SW 1271 (cell line): ENCODE measurements around the gene RS1.

Experiments
- DNase-seq, 2 experiments: peaks; one replicate each; lab custom pipeline; 2025; lab: John Stamatoyannopoulos, UW

RS1 gene

GRCh38 chrX:18672008-18672407, at the start of gene RS1:
Gene RS1, minus strand, starts transcription at chrX:18672108. Its CDS starts 40 bp downstream, at chrX:18672068.
- no peak for DNase-seq

DNA sequence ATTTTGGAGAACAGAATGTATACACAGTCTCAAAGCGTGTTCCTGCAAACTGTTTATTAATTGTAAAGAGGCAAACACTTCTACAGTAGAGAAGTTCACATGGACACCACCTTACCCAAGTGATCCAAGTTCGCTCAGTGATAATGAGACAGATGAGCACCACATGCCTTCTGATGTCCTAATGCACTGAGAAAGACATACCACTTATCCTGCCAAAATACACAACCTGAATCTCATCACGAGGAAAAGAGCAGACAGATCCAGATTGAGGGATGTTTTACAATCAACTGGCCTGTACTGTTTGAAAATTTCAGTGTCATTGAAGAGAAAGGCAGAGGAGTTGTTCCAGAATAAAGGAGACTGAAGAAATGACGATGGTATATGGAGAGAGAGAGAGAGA, 47.9 kb upstream of the RS1 start:
- no peak for DNase-seq

GRCh38 chrX:18714910-18715309, 43.0 kb upstream of the RS1 start:
- no peak for DNase-seq

DNA sequence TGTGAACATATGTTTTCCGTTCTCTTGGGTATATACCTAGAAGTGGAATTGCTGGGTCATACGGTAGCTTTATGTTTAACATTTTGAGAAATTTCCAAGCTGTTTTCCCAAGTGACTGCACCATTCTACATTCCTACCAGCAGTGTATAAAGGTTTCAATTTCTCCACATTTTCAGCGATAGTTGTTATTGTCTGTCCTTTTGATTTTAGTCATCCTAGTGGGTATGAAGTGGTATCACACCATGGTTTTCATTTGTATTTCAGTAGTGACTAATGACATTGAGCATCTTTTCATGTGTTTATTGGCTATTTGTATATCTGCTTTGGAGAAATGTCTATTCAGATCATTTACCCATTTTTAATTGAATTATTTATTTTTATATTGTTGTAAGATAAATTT, 37.9 kb upstream of the RS1 start:
- DNase-seq: no peak

DNA sequence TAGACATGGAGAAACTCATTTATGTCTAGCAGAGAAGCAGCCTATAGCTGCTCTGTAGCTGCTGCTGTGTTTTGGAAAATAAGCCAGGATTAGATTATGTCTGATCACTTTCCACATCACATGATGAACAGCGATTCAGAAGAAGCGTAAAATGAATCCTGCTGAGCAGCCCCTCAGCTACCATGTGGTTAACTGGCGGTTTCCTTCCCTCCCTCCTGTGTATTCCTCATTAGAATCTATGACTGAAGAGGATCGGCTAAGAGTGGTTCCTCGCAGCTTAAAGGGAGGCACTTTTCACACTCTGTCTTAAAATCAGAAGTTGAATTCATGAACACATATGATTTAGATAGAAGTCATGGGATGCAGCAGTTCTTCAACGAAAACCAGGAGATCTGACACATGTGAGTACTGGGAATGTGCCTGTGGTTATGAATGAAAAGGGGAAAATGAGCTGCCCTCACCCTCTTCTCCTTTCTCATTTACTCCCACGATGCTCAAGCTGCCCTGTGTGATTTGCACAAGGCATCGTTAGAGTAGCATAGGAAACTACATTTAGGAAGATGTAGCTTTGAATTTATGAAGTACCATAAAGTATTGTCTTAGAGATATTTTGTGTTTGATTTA, 35.6 kb upstream of the RS1 start, which contains the start of gene PPEF1:
Gene PPEF1 (plus strand): TSS at position 220 of the 624 bp plus-strand sequence. CDS start 136 bp downstream, at position 356.
- DNase-seq: no peak

GRCh38 chrX:18702362-18703195, 30.7 kb upstream of the RS1 start:
- DNase-seq: no peak

DNA sequence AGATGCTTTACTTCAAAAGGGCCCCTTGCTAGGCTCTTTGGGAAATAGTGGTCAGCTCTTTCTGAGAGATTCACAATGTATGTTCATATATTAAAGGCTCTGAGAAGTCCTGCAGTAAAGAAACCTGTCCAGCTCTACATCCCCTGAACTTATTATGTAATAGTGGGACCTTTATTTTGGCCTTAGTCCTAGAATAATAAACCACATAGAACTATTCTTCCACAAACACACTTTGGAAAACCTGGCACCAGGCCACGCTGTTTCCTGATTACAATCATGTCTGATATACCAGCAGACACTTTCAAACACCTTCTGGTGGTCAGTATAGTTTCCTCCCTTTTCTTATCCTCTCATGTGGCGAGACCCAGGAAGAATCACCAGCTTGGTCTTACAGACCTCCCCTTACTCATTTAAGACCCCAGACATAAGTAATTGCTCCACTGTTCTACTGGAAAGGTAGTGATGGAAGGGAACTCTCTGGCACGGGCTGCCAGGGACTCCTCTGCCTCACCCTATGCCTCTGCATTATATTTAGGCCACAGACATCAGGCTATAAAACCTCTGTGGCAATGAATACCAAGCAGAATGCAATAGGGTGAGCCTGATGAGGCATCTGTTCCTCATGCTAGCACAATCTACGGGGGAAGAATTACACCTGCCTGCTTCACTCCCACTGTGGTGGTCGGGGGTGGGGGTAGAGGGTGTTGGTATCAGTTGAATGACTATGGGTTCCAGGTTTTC, 29.9 kb upstream of the RS1 start:
- DNase-seq: no peak

GRCh38 chrX:18698737-18699650, 27.1 kb upstream of the RS1 start:
- no peak for DNase-seq

DNA sequence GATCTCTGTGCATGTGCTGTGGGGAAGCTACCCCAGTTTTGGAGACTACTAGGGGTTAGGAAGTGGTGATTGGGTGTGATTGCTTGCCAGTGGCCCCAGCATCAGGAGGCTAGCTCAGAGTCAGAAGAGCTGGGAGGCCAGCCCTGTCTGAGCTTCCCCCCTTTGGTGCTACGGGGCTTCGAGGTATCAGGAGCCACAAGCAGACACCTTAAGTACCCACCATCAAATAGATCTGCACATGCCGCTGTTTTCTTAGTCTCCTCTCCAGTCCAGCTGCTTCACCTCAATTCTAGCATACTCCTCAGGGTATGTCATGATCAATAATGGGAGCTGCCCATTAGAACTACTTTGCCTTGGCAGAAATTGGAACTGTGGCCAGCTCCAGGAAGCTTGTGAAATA, 24.7 kb upstream of the RS1 start:
- DNase-seq: no peak

DNA sequence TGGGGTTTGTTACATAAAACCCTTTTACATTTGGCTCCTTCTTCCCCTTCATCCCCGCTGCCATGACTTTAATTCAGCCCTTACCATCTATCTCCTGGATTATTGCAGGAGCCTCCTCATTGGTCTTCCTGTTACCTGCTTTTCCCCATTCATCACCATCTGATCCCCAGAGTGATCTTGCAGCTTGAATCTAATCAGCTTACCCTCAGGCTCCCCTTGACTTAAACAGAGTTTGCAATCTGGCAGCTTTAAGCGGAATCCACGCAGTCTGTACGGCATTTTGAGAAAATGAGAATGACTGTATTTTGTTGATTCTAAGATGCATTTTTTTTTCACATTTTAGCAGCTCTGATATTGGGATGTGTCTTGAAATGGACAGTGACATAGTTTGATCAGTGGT, 20.6 kb upstream of the RS1 start:
- DNase-seq: no peak

- no peak for DNase-seq
Measured at GRCh38 chrX:18691431-18691830, 19.5 kb upstream of the RS1 start.

- DNase-seq: no peak
Measured at GRCh38 chrX:18687856-18688495, 16.1 kb upstream of the RS1 start.

DNA sequence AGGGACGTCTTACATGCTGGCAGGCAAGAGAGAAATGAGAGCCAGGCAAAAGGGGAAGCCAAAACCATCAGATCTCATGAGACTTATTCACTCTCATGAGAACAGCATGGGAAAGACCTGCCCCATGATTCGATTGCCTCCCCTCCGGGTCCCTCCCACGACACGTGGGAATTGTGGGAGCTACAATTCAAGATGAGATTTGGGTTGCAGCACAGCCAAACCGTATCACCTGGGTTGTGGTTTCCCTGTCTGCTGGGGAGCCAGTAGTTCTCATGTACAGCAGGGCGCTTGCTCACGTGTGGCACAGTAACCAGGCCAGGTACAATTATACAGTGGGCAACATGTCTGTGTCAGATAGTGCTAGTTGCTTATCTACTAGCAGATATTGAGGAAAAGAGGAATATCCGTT, 11.1 kb upstream of the RS1 start:
- DNase-seq: no peak

DNA sequence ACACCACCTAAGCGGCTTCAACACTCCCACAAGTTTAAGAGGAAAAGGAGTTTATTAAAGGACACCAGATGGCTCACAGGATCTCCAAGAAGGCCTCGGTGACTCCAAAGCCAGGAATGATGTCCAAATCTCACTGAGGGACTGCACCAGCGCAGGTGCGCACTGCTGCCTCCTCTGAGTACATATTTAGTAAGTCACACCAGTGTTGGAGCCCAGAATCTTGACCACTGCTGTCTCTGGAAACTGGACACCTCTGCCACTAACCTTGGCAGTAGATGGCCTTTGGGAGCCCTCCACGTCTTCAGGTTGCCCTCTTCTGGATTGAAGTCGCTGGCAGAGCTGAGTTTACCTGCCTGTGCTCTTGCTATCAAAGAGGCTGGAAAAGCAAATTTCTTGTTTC, 10.1 kb upstream of the RS1 start:
- DNase-seq: no peak

- no peak for DNase-seq
Measured at GRCh38 chrX:18677161-18677869, 5.4 kb upstream of the RS1 start.

GRCh38 chrX:18676470-18676869, 4.6 kb upstream of the RS1 start:
- DNase-seq: no peak

DNA sequence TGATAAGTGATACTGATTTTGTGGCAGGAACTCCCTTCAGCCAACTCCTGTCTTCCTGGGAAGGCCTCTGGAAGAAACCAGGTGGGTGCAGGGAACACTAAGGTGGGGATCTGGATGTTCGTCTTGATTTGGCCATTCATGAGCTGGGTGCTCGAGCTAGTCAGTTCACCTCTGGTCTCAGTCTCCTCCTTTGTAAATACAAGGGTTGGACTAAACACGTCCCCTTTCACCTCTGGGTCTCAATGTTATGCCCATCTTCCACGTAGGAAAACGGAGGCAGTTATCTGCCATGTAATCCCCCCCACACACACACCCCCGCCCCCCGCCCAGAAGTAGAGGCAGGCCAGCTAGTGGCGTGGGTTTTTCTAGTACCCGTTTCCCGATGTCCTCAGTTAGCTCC, 4.1 kb upstream of the RS1 start:
- no peak for DNase-seq

DNA sequence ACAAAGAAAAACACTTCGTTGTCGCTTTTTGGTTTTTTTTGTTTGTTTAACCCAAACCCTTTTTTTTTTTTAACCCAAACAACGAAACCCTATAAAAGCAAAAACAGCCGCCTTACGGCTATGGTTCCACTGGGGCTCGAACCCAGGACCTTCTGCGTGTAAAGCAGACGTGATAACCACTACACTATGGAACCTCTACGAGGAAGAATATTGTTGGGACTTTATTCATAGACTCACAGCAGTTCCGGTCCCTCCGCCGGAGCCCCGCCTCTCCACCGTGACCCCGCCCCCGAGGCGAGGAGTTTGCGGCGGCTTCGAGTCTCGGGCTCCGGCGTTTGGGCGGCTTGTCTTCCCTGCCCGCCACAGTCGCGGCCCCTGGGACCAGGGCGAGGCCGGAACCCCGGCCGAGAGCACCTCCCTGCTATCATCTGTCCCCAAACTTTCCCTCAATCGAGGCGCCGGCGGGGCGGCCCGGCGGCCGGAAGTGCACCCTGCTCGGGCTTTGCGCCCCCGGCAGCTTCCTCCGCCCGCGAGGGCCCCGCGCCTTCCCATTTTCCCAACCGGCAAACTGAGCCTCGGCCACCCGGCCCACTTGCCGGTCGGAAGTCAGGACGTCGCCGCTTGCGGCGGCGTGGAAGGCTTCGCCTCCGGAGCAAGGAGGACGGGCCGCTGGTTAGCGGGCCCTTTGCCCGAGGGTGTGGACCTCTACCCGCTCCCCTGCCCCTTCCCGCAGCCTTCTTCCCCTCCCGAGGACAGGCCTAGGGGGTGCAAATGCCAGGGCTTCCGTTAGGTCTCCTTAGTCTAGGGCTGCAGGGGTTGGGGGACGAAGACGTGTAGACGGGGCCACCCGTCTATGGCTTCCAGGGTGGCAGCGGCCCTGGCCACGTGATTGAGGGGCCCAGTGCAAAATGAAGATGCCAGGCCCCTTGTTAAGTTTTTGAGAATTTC, 3.2 kb upstream of the RS1 start:
- DNase-seq: peak; percentile 8 to 29

DNA sequence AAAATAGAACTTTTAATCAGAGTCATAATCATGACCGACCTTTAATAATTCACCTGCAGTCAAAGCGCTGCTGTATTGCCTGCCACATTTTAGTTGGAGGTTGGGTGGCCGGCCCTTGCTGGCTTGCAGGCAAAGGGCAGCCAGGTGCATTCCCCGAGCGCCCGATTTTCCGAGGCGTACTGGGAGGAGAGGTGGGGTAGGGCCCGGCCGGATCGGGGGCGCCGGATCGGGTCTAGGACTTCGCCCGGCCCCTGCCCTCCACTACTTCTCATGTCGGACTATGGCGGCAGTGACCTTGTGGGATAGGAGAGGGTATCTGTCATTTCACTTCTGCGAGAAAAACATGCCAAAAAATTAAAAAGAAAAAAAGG, 2.5 kb upstream of the RS1 start:
- no peak for DNase-seq
